ENCODE measurements around the gene RNF40.

RNF40 gene

GRCh38 chr16:30761928-30762902, at the start of gene RNF40, which contains the start of gene CFAP119:
Gene RNF40 (plus strand): TSS chr16:30762322. CDS start chr16:30762546, 224 bp downstream.
Gene CFAP119 (minus strand): TSS chr16:30762062. CDS start chr16:30761748, 314 bp downstream.
- peak; percentile 100 for DNase-seq (ENCODE audit: low spot score)

- DNase-seq (ENCODE audit: low spot score): no peak
Measured at GRCh38 chr16:30715750-30716445, 46.2 kb upstream of the RNF40 start.

- no peak for DNase-seq (ENCODE audit: low spot score)
Measured at GRCh38 chr16:30720086-30720485, 42.0 kb upstream of the RNF40 start.

GRCh38 chr16:30720694-30721093, 41.4 kb upstream of the RNF40 start:
- DNase-seq (ENCODE audit: low spot score): no peak

GRCh38 chr16:30721167-30721566, 41.0 kb upstream of the RNF40 start:
- no peak for DNase-seq (ENCODE audit: low spot score)

GRCh38 chr16:30721606-30722005, 40.5 kb upstream of the RNF40 start:
- no peak for DNase-seq (ENCODE audit: low spot score)

- DNase-seq (ENCODE audit: low spot score): no peak
Measured at GRCh38 chr16:30722443-30722842, 39.7 kb upstream of the RNF40 start.

GRCh38 chr16:30722916-30723315, 39.2 kb upstream of the RNF40 start:
- DNase-seq (ENCODE audit: low spot score): no peak

GRCh38 chr16:30723725-30724355, 38.3 kb upstream of the RNF40 start:
- DNase-seq (ENCODE audit: low spot score): no peak

- peak; percentile 58 for DNase-seq (ENCODE audit: low spot score)
Measured at GRCh38 chr16:30724641-30725417, 37.3 kb upstream of the RNF40 start.

GRCh38 chr16:30725418-30725792, 36.7 kb upstream of the RNF40 start:
- DNase-seq (ENCODE audit: low spot score): no peak

- no peak for DNase-seq (ENCODE audit: low spot score)
Measured at GRCh38 chr16:30728321-30728720, 33.8 kb upstream of the RNF40 start.

- DNase-seq (ENCODE audit: low spot score): no peak
Measured at GRCh38 chr16:30728899-30729672, 33.0 kb upstream of the RNF40 start.

- DNase-seq (ENCODE audit: low spot score): no peak
Measured at GRCh38 chr16:30731411-30731810, 30.7 kb upstream of the RNF40 start.

GRCh38 chr16:30736995-30737793, 24.9 kb upstream of the RNF40 start:
- no peak for DNase-seq (ENCODE audit: low spot score)

GRCh38 chr16:30737794-30738648, 24.1 kb upstream of the RNF40 start:
- DNase-seq (ENCODE audit: low spot score): no peak

- no peak for DNase-seq (ENCODE audit: low spot score)
Measured at GRCh38 chr16:30738984-30739951, 22.9 kb upstream of the RNF40 start.

All from AG08395 (cell line).